Colonic mucosa (tissue), 4 donors: Measurements from ENCODE around the gene ALDH3B2. TPM values are rescaled to one million over a fixed set of nuclear protein-coding genes. Genes with fewer than 3 reads are reported as not detected.
A peak's percentile ranks its signal among the peaks of the same experiment; 100 is the strongest.

Experiments used
- DNase-seq: peaks from one replicate; pipeline ENCODE4 v3.0.0-alpha.2; 2020
- H3K27ac ChIP-seq: fragments of 200-600 bp; one replicate; pipeline ENCODE4 v1.8.0; 2021
- H3K27me3 ChIP-seq: fragments of 200-600 bp; one replicate; pipeline ENCODE4 v1.8.0; 2021
- H3K36me3 ChIP-seq: fragments of 200-600 bp; one replicate; pipeline ENCODE4 v1.8.0; 2021
- H3K4me1 ChIP-seq: fragments of 200-600 bp; one replicate; pipeline ENCODE4 v1.8.0; 2021; ENCODE audit warnings: mild to moderate bottlenecking
- H3K4me3 ChIP-seq: fragments of 200-600 bp; one replicate; pipeline ENCODE4 v1.8.0; 2021
- H3K9ac ChIP-seq, 2 donors: one replicate each; pipeline ENCODE4 v1.7.0; 2013; ENCODE audit warnings: control low read depth in 2 of 2, low read depth in 2 of 2, low read length in 2 of 2
- H3K9me3 ChIP-seq: fragments of 200-600 bp; one replicate; pipeline ENCODE4 v1.8.0; 2021
- CTCF ChIP-seq: fragments of 200-600 bp; IDR thresholded peaks from one replicate; pipeline ENCODE4 v1.8.0; 2022; ENCODE audit warnings: antibody characterized with exemption, mild to moderate bottlenecking
- intact Hi-C: fragments of 100-400 bp; cut with DNase I; formaldehyde crosslinking; loops from one replicate; pipeline ENCODE4 v1.14.1; 2022
- total RNA-seq, 2 donors: library from RNA; stranded (reverse); fragmentation: NEBNext Ultra II Directional in 1 of 2; extraction: Animal tissue kit (Norgen Biotek cat#: 25700) in 1 of 2; gene quantifications; one replicate each; pipeline ENCODE4 v1.2.1, GENCODE V29; 2021
- donor health status: healthy.
- donor health status: DM: no; HTN: no; CAD: no.
- donor health status: DM: no; HTN: no; CAD: no.

The ALDH3B2 gene
- total RNA-seq, 2 donors from 2014 or later: 0.08 to 0.89 TPM

- no peaks in the 10 kb centered on the region for H3K9me3 ChIP-seq
- peak; percentile 82 for DNase-seq
- no peaks in the 10 kb centered on the region for H3K36me3 ChIP-seq
- peak overlapping the region; percentile 58 to 85 for H3K9ac ChIP-seq
- intact Hi-C loops: no loop called here
- no peak for TF ChIP-seq CTCF
- peaks cover 25% of the 10 kb centered on the region for H3K4me1 ChIP-seq
- peak overlapping the region; percentile 63 for H3K27ac ChIP-seq
- H3K27me3 ChIP-seq: no peaks in the 10 kb centered on the region
- no peak overlapping the region for H3K4me3 ChIP-seq
Measured at GRCh38 chr11:67632175-67632981, 42.0 kb downstream of the ALDH3B2 start.

- Histone ChIP-seq H3K27ac (peak overlapping the region; percentile 63), H3K4me1 (peaks cover 25% of the 10 kb centered on the region), H3K27me3 (no peaks in the 10 kb centered on the region), H3K4me3 (no peak overlapping the region), H3K9me3 (no peaks in the 10 kb centered on the region), H3K9ac (peak overlapping the region; percentile 58 to 85), H3K36me3 (no peaks in the 10 kb centered on the region)
- intact Hi-C loops: no loop called here
- no peak for TF ChIP-seq CTCF
- no peak for DNase-seq
Measured at GRCh38 chr11:67631853-67632174, 42.6 kb downstream of the ALDH3B2 start.

GRCh38 chr11:67631411-67631810 lies 43.0 kb downstream of the ALDH3B2 start:
- no peaks in the 10 kb centered on the region for H3K9me3 ChIP-seq
- no peaks in the 10 kb centered on the region for H3K36me3 ChIP-seq
- H3K9ac ChIP-seq: peak overlapping the region; percentile 58 to 85
- H3K27ac ChIP-seq: no peak overlapping the region
- H3K27me3 ChIP-seq: no peaks in the 10 kb centered on the region
- TF ChIP-seq CTCF: no peak
- H3K4me3 ChIP-seq: no peak overlapping the region
- peaks cover 25% of the 10 kb centered on the region for H3K4me1 ChIP-seq
- DNase-seq: peak; percentile 65
- intact Hi-C loops: no loop called here

- no peak for TF ChIP-seq CTCF
- Histone ChIP-seq H3K27me3 (no peaks in the 10 kb centered on the region), H3K9ac (peak overlapping the region; percentile 74 to 85), H3K4me3 (peak overlapping the region; percentile 63), H3K36me3 (no peaks in the 10 kb centered on the region), H3K9me3 (no peaks in the 10 kb centered on the region), H3K4me1 (peaks cover 25% of the 10 kb centered on the region), H3K27ac (peak overlapping the region; percentile 97)
- DNase-seq: no peak
- intact Hi-C loops: no loop called here
Measured at GRCh38 chr11:67630943-67631331, 43.5 kb downstream of the ALDH3B2 start.

- peak; percentile 100 for DNase-seq
- Histone ChIP-seq H3K36me3 (no peaks in the 10 kb centered on the region), H3K4me1 (peaks cover 25% of the 10 kb centered on the region), H3K27me3 (no peaks in the 10 kb centered on the region), H3K4me3 (peak overlapping the region; percentile 63), H3K9me3 (no peaks in the 10 kb centered on the region), H3K27ac (peak overlapping the region; percentile 97), H3K9ac (peak overlapping the region; percentile 74 to 85)
- TF ChIP-seq CTCF: peak; percentile 79
- intact Hi-C loops: no loop called here
Measured at GRCh38 chr11:67630228-67630942, 44.0 kb downstream of the ALDH3B2 start.
